K562 (cell line): ENCODE measurements around the gene PTPRT. TPM values are rescaled to one million over a fixed set of nuclear protein-coding genes. Genes with fewer than 3 reads are reported as not detected.

ENCODE experiments used
- ATAC-seq: fragments of 200-7000 bp; cut with Tn5 transposase; 3 replicates; pipeline ENCODE4 v1.9.1; 2020; ENCODE audit warnings: moderate library complexity
- BruUV-seq: library from RNA; stranded (reverse); fragments of 400-500 nt; replicated peaks from 2 replicates; lab custom pipeline; 2021; lab: Mats Ljungman, UMichigan
- CTCF ChIA-PET: fragments of 300-600 bp; formaldehyde crosslinking; extraction: SDS; loops from one replicate; lab custom pipeline; 2021; ENCODE audit warnings: low intra/inter-chr PET ratio; lab: Yijun Ruan, JAX
- POLR2A ChIA-PET: fragments of 300-600, 350-650 bp; sonication (Branson Sonifier 250); formaldehyde crosslinking; extraction: SDS; loops from one replicate; lab custom pipeline; 2021; ENCODE audit warnings: antibody characterized with exemption, inconsistent platforms; lab: Yijun Ruan, JAX
- DNase-seq, 4 experiments: peaks; one replicate each; pipeline versions ENCODE4 v3.0.0 to v3.0.0-alpha.2; 2011 to 2018; ENCODE audit warnings: low spot score in 3 of 4, mixed read lengths in 3 of 4; ENCODE audit errors: extremely low read depth in 1 of 4
- FAIRE-seq: peaks from 2 replicates; lab custom pipeline; 2011; peaks lifted over from hg19 to GRCh38; lab: Jason Lieb, UNC
- H2AFZ ChIP-seq: 2 replicates; pipeline ENCODE4 v1.6.0; 2011; ENCODE audit warnings: low read depth, low read length, control low read depth, inconsistent platforms
- H3K27ac ChIP-seq: fragments of 200-600 bp; 3 replicates; pipeline ENCODE4 v1.8.0; 2011; ENCODE audit warnings: low read depth, mild to moderate bottlenecking, control low read depth, inconsistent platforms, low read length, moderate library complexity, mixed read lengths; ENCODE audit errors: extremely low read depth
- H3K27me3 ChIP-seq, 2 experiments: fragments of 300-600 bp in 1 of 2; 2 replicates in 1 of 2; 3 replicates in 1 of 2; pipeline versions ENCODE4 v1.6.0 to v1.8.0; 2011; ENCODE audit warnings: inconsistent platforms in 2 of 2, low read length in 2 of 2, mild to moderate bottlenecking in 1 of 2, mixed read lengths in 1 of 2, moderate library complexity in 1 of 2; ENCODE audit not compliant: control insufficient read depth in 2 of 2, insufficient read depth in 2 of 2
- H3K36me3 ChIP-seq: fragments of 300-600 bp; 3 replicates; pipeline ENCODE4 v1.8.0; 2011; ENCODE audit warnings: mild to moderate bottlenecking, low read length, inconsistent platforms; ENCODE audit not compliant: control insufficient read depth, insufficient read depth
- H3K4me1 ChIP-seq, 2 experiments: fragments of 200-600 bp in 1 of 2; replicated peaks in 1 of 2; 2 replicates in 1 of 2; 3 replicates in 1 of 2; pipeline versions ENCODE4 v1.5.1 to v1.8.0; 2011; ENCODE audit warnings: inconsistent platforms in 2 of 2, low read length in 2 of 2, mild to moderate bottlenecking in 1 of 2, mixed read lengths in 1 of 2, moderate library complexity in 1 of 2; ENCODE audit not compliant: control insufficient read depth in 2 of 2, insufficient read depth in 2 of 2
- H3K4me2 ChIP-seq: 2 replicates; pipeline ENCODE4 v1.6.1; 2011; ENCODE audit warnings: low read length, control low read depth, inconsistent platforms, mixed read lengths; ENCODE audit not compliant: insufficient read depth
- H3K4me3 ChIP-seq: fragments of 200-600 bp; sonication (generic), shearing (Covaris generic); 2 replicates; pipeline ENCODE4 v1.5.1; 2016; ENCODE audit warnings: control low read depth, inconsistent platforms
- H3K79me2 ChIP-seq: fragments of 200-600 bp; 3 replicates; pipeline ENCODE4 v1.8.0; 2011; ENCODE audit warnings: low read length, inconsistent platforms; ENCODE audit not compliant: control insufficient read depth, insufficient read depth
- H3K9ac ChIP-seq, 2 experiments: 2 replicates each; pipeline versions ENCODE4 v1.6.0 to v1.6.1; 2011; ENCODE audit warnings: low read depth in 2 of 2, low read length in 2 of 2, control low read depth in 1 of 2, inconsistent platforms in 1 of 2, mild to moderate bottlenecking in 1 of 2, mixed read lengths in 1 of 2; ENCODE audit not compliant: insufficient read depth in 1 of 2
- H3K9me1 ChIP-seq: one replicate; pipeline ENCODE4 v1.6.0; 2011; ENCODE audit warnings: inconsistent platforms, mild to moderate bottlenecking, low read length, moderate library complexity; ENCODE audit not compliant: control insufficient read depth, insufficient read depth
- H3K9me3 ChIP-seq: replicated peaks from 2 replicates; pipeline ENCODE4 v1.5.1; 2011; ENCODE audit warnings: low read depth, low read length, inconsistent platforms; ENCODE audit not compliant: control insufficient read depth, insufficient read depth
- H4K20me1 ChIP-seq: replicated peaks from 2 replicates; pipeline ENCODE4 v1.6.1; 2011; ENCODE audit warnings: low read length, inconsistent platforms, mixed read lengths; ENCODE audit not compliant: control insufficient read depth, insufficient read depth
- CHD4 ChIP-seq: fragments of 200-600 bp; sonication (generic); IDR thresholded peaks from 3 replicates; pipeline ENCODE4 v1.6.1; 2012; ENCODE audit warnings: low read depth, mild to moderate bottlenecking, mixed read lengths, low read length, inconsistent platforms; ENCODE audit not compliant: insufficient read depth, insufficient replicate concordance, poor library complexity, severe bottlenecking
- DMBX1 ChIP-seq: fragments of 250-450 bp; sonication (Bioruptor Pico); IDR thresholded peaks from 2 replicates; pipeline ENCODE4 v1.8.0; 2022; ENCODE audit warnings: inconsistent platforms, mild to moderate bottlenecking, moderate library complexity, borderline replicate concordance
- E4F1 ChIP-seq: fragments of 250-450 bp; sonication (Bioruptor Pico); IDR thresholded peaks from 2 replicates; pipeline ENCODE4 v1.5.0; 2021; ENCODE audit warnings: mild to moderate bottlenecking, borderline replicate concordance
- FOXA1 ChIP-seq: fragments of 450-650 bp; IDR thresholded peaks from 2 replicates; pipeline ENCODE4 v1.6.1; 2016; ENCODE audit warnings: mild to moderate bottlenecking, borderline replicate concordance
- FOXA3 ChIP-seq, 2 experiments: fragments of 450-650 bp in 1 of 2; sonication (generic) in 1 of 2; formaldehyde crosslinking; IDR thresholded peaks in 1 of 2; conservative IDR thresholded peaks in 1 of 2; 2 replicates each; pipeline versions ENCODE4 v1.4.0 to v1.8.0; 2020 to 2022; ENCODE audit warnings: mild to moderate bottlenecking in 2 of 2, missing genetic modification reagents in 1 of 2
- LEF1 ChIP-seq: fragments of 450-650 bp; IDR thresholded peaks from 2 replicates; pipeline ENCODE4 v1.6.1; 2016; ENCODE audit warnings: mild to moderate bottlenecking
- SIX5 ChIP-seq, 2 experiments: IDR thresholded peaks; 2 replicates each; pipeline ENCODE4 v1.6.1; 2011; ENCODE audit warnings: low read length in 2 of 2, borderline replicate concordance in 1 of 2, low read depth in 1 of 2, mild to moderate bottlenecking in 1 of 2, moderate library complexity in 1 of 2; ENCODE audit not compliant: insufficient read depth in 1 of 2
- SOX6 ChIP-seq: fragments of 450-650 bp; IDR thresholded peaks from 2 replicates; pipeline ENCODE4 v1.6.1; 2014; ENCODE audit warnings: mild to moderate bottlenecking
- SRSF7 ChIP-seq: fragments of 200-400 bp; formaldehyde crosslinking; optimal IDR thresholded peaks from 2 replicates; pipeline ENCODE3; 2017; ENCODE audit warnings: mild to moderate bottlenecking, low read depth, low read length
- ZNF274 ChIP-seq: IDR thresholded peaks from 2 replicates; pipeline ENCODE4 v1.6.1; 2011; ENCODE audit warnings: low read depth, mild to moderate bottlenecking, low read length, moderate library complexity, borderline replicate concordance
- ZNF311 ChIP-seq: fragments of 250-450 bp; sonication (Bioruptor Pico); IDR thresholded peaks from 2 replicates; pipeline ENCODE4 v1.4.0; 2020; ENCODE audit warnings: mild to moderate bottlenecking, moderate library complexity
- WGBS: fragments of 100-300 bp; shearing (Covaris generic); methylation state at CpG from one replicate; pipeline ENCODE4 v1.1.6; 2016; ENCODE audit warnings: low coverage, mixed read lengths; ENCODE audit not compliant: insufficient coverage; ENCODE audit errors: missing lambda C conversion rate; 5-methylcytosine and 5-hydroxymethylcytosine counted together
- in situ Hi-C: fragments of 300-500 bp; cut with MboI; formaldehyde crosslinking; loops from 4 replicates; pipeline ENCODE4 v1.15.0; 2018; ENCODE audit warnings: inconsistent platforms, mixed read lengths
- intact Hi-C: fragments of 100-400 bp; cut with micrococcal nuclease; formaldehyde crosslinking; loops from 2 replicates; pipeline ENCODE4 v1.14.2; 2022
- polyA plus RNA-seq, 8 experiments: library from polyadenylated mRNA; depleted of rRNA in 4 of 8; stranded (reverse) in 5 of 8; unstranded in 3 of 8; fragments of >200 nt; fragmentation: Nextera tagmentation in 2 of 8; fragmentation: Illumina TruSeq in 1 of 8; extraction: Ambion mirVana in 2 of 8; extraction: Trizol in 1 of 8; gene quantifications; 2 replicates each; pipeline versions ENCODE4 v1.2.1 to v1.2.3, GENCODE V29; 2011 to 2014; ENCODE audit warnings: inconsistent platforms in 1 of 8, missing spikeins in 1 of 8
- total RNA-seq, 7 experiments: library from RNA; depleted of rRNA in 6 of 7; stranded (reverse); fragments of >200 nt in 6 of 7; fragmentation: Illumina TruSeq in 2 of 7; extraction: Trizol in 2 of 7; gene quantifications; 2 replicates each; pipeline versions ENCODE4 v1.2.1 to v1.2.3, GENCODE V29; 2011 to 2021; ENCODE audit warnings: low replicate concordance in 1 of 7

PTPRT gene
- total and polyA plus RNA-seq, 9 of the 15 experiments (the other 6 are each of a cell fraction or from before 2014, with no cell fraction given): not detected

- TF ChIP-seq DMBX1 (CRISPR knock-in tag): no peak
- TF ChIP-seq E4F1 (CRISPR knock-in tag): no peak
- no peak for TF ChIP-seq ZNF311
- no peak for TF ChIP-seq SIX5 (IDR thresholded peaks at IDR 0.05; ENCODE audit: borderline replicate concordance in 1 of 2, insufficient read depth in 1 of 2, low read depth in 1 of 2, low read length in 2 of 2)
Observed at GRCh38 chr20:42700372-42700771, 489.3 kb downstream of the PTPRT start (continued).

- in situ Hi-C loops: no loop called here
- Histone ChIP-seq H2AFZ (no peak overlapping the region), H3K9me3 (no peaks in the 10 kb centered on the region), H3K9me1 (no peaks in the 10 kb centered on the region), H3K27ac (no peak overlapping the region), H3K27me3 (no peaks in the 10 kb centered on the region), H3K79me2 (no peaks in the 10 kb centered on the region), H3K4me3 (no peak overlapping the region), H3K36me3 (no peaks in the 10 kb centered on the region), H3K4me1 (no peaks in the 10 kb centered on the region), H3K4me2 (no peak overlapping the region), H3K9ac (no peak overlapping the region), H4K20me1 (no peaks in the 10 kb centered on the region)
- WGBS: 2% methylated on average over 3 of the region's 3 CpGs
- ChIA-PET POLR2A (no interaction called here), CTCF (interaction anchor here (0.6 kb wide), 1 partner anchor 736 kb away, joined by 3 read pairs; no protein-coding TSS in a partner anchor)
- intact Hi-C loops: no loop called here
- ATAC-seq (no peak), DNase-seq (no peak), FAIRE-seq (no peak)
- TF ChIP-seq SOX6: no peak
- no peak for TF ChIP-seq SRSF7
- TF ChIP-seq CHD4: no peak
- TF ChIP-seq ZNF274: no peak
- TF ChIP-seq FOXA3 (CRISPR knock-in tag; conservative IDR thresholded peaks at IDR 0.05 in 1 of 2, IDR thresholded peaks at IDR 0.05 in 1 of 2): no peak
- TF ChIP-seq FOXA1: no peak
- TF ChIP-seq LEF1: no peak
- no TSS peak for BruUV-seq
Observed at GRCh38 chr20:42697962-42698361, 491.7 kb downstream of the PTPRT start.
